ENCODE measurements around the gene OGDH. TPM values are rescaled to one million over a fixed set of nuclear protein-coding genes. Genes with fewer than 3 reads are reported as not detected.

Gene OGDH
- total and polyA plus RNA-seq, 2 experiments from 2014 or later: 31.4 to 75.3 TPM

GRCh38 chr7:44650242-44650641, 43.8 kb downstream of the OGDH start:
- no peak overlapping the region for H3K27ac ChIP-seq
- no peaks in the 10 kb centered on the region for H3K27me3 ChIP-seq (replicated peaks; ENCODE audit: insufficient read depth)
- H3K36me3 ChIP-seq (ENCODE audit: low read depth): peaks cover 14% of the 10 kb centered on the region
- TF ChIP-seq EZH2 (IDR thresholded peaks at IDR 0.05; ENCODE audit: insufficient read depth, poor library complexity, severe bottlenecking) (no peak), EZH2phosphoT487 (IDR thresholded peaks at IDR 0.05; ENCODE audit: insufficient read depth, low read depth) (no peak)
- H2AFZ ChIP-seq: no peak overlapping the region
- H4K20me1 ChIP-seq (ENCODE audit: insufficient read depth): no peaks in the 10 kb centered on the region
- no peak overlapping the region for H3K4me2 ChIP-seq (ENCODE audit: unreplicated experiment)
- DNase-seq: no peak
- H3F3A ChIP-seq (ENCODE audit: insufficient read depth): no peaks in the 10 kb centered on the region
- H3K79me2 ChIP-seq (ENCODE audit: insufficient read depth): no peaks in the 10 kb centered on the region
- in situ Hi-C loops (cut with MboI): no loop called here
- WGBS, 2 experiments (ENCODE audit: low coverage in 1 of 2, low lambda C conversion rate in 2 of 2, missing lambda C conversion rate in 2 of 2): 94 to 98% methylated on average over 4 of the region's 4 CpGs
- no peaks in the 10 kb centered on the region for H3K9me3 ChIP-seq (ENCODE audit: low read depth)
- no peak overlapping the region for H3K4me3 ChIP-seq
- no peak overlapping the region for H3K9ac ChIP-seq
- H3K4me1 ChIP-seq (ENCODE audit: insufficient read depth): no peaks in the 10 kb centered on the region
- H3K9me2 ChIP-seq (ENCODE audit: insufficient read depth): no peaks in the 10 kb centered on the region

- Histone ChIP-seq H3K27me3 (replicated peaks; ENCODE audit: insufficient read depth) (no peaks in the 10 kb centered on the region), H3K4me1 (ENCODE audit: insufficient read depth) (no peaks in the 10 kb centered on the region), H3K36me3 (ENCODE audit: low read depth) (peaks cover 14% of the 10 kb centered on the region), H3K9me3 (ENCODE audit: low read depth) (no peaks in the 10 kb centered on the region), H3K27ac (no peak overlapping the region), H3K4me2 (ENCODE audit: unreplicated experiment) (no peak overlapping the region), H3K9ac (no peak overlapping the region), H3F3A (ENCODE audit: insufficient read depth) (no peaks in the 10 kb centered on the region), H3K4me3 (no peak overlapping the region), H3K79me2 (ENCODE audit: insufficient read depth) (no peaks in the 10 kb centered on the region), H2AFZ (no peak overlapping the region), H4K20me1 (ENCODE audit: insufficient read depth) (no peaks in the 10 kb centered on the region), H3K9me2 (ENCODE audit: insufficient read depth) (no peaks in the 10 kb centered on the region)
- DNase-seq: no peak
- TF ChIP-seq EZH2 (IDR thresholded peaks at IDR 0.05; ENCODE audit: insufficient read depth, poor library complexity, severe bottlenecking): no peak
- TF ChIP-seq EZH2phosphoT487 (IDR thresholded peaks at IDR 0.05; ENCODE audit: insufficient read depth, low read depth): no peak
- in situ Hi-C loops (cut with MboI): no loop called here
- 76 to 77% methylated on average over 5 of the region's 5 CpGs for WGBS, 2 experiments (ENCODE audit: low coverage in 1 of 2, low lambda C conversion rate in 2 of 2, missing lambda C conversion rate in 2 of 2)
These were observed 44.3 kb downstream of the OGDH start for GRCh38 chr7:44650772-44651171.

- Histone ChIP-seq H3K9me2 (ENCODE audit: insufficient read depth) (no peaks in the 10 kb centered on the region), H4K20me1 (ENCODE audit: insufficient read depth) (no peaks in the 10 kb centered on the region), H3K27me3 (replicated peaks; ENCODE audit: insufficient read depth) (no peaks in the 10 kb centered on the region), H2AFZ (no peak overlapping the region), H3K4me2 (ENCODE audit: unreplicated experiment) (no peak overlapping the region), H3K79me2 (ENCODE audit: insufficient read depth) (no peaks in the 10 kb centered on the region), H3K9me3 (ENCODE audit: low read depth) (no peaks in the 10 kb centered on the region), H3K4me1 (ENCODE audit: insufficient read depth) (no peaks in the 10 kb centered on the region), H3K36me3 (ENCODE audit: low read depth) (peaks cover 17% of the 10 kb centered on the region), H3F3A (ENCODE audit: insufficient read depth) (no peaks in the 10 kb centered on the region), H3K4me3 (no peak overlapping the region), H3K27ac (no peak overlapping the region), H3K9ac (no peak overlapping the region)
- no peak for DNase-seq
- no peak for TF ChIP-seq EZH2phosphoT487 (IDR thresholded peaks at IDR 0.05; ENCODE audit: insufficient read depth, low read depth)
- no peak for TF ChIP-seq EZH2 (IDR thresholded peaks at IDR 0.05; ENCODE audit: insufficient read depth, poor library complexity, severe bottlenecking)
- 62 to 64% methylated on average over 5 of the region's 5 CpGs for WGBS, 2 experiments (ENCODE audit: low coverage in 1 of 2, low lambda C conversion rate in 2 of 2, missing lambda C conversion rate in 2 of 2)
- in situ Hi-C loops (cut with MboI): no loop called here
These were observed 46.1 kb downstream of the OGDH start for GRCh38 chr7:44652535-44652934.

GRCh38 chr7:44654255-44654796, 47.9 kb downstream of the OGDH start:
- WGBS, 2 experiments (ENCODE audit: low coverage in 1 of 2, low lambda C conversion rate in 2 of 2, missing lambda C conversion rate in 2 of 2): 93 to 94% methylated on average over 11 of the region's 11 CpGs
- in situ Hi-C loops (cut with MboI): no loop called here
- TF ChIP-seq EZH2 (IDR thresholded peaks at IDR 0.05; ENCODE audit: insufficient read depth, poor library complexity, severe bottlenecking) (no peak), EZH2phosphoT487 (IDR thresholded peaks at IDR 0.05; ENCODE audit: insufficient read depth, low read depth) (no peak)
- peaks cover 3% of the 10 kb centered on the region for H3K9me3 ChIP-seq (ENCODE audit: low read depth)
- no peaks in the 10 kb centered on the region for H3K9me2 ChIP-seq (ENCODE audit: insufficient read depth)
- peaks cover 22% of the 10 kb centered on the region for H3K36me3 ChIP-seq (ENCODE audit: low read depth)
- no peaks in the 10 kb centered on the region for H3K4me1 ChIP-seq (ENCODE audit: insufficient read depth)
- H4K20me1 ChIP-seq (ENCODE audit: insufficient read depth): no peaks in the 10 kb centered on the region
- no peak overlapping the region for H3K4me3 ChIP-seq
- H3K27ac ChIP-seq: no peak overlapping the region
- no peak for DNase-seq
- H3K27me3 ChIP-seq (replicated peaks; ENCODE audit: insufficient read depth): no peaks in the 10 kb centered on the region
- H3F3A ChIP-seq (ENCODE audit: insufficient read depth): no peaks in the 10 kb centered on the region
- H3K4me2 ChIP-seq (ENCODE audit: unreplicated experiment): no peak overlapping the region
- H3K9ac ChIP-seq: no peak overlapping the region
- no peak overlapping the region for H2AFZ ChIP-seq
- peaks cover 7% of the 10 kb centered on the region; the same call in 1 of the 2 replicates for H3K79me2 ChIP-seq (ENCODE audit: insufficient read depth)

- H3K27ac ChIP-seq: no peak overlapping the region
- H3K4me3 ChIP-seq: no peak overlapping the region
- H4K20me1 ChIP-seq (ENCODE audit: insufficient read depth): no peaks in the 10 kb centered on the region
- H3K36me3 ChIP-seq (ENCODE audit: low read depth): peaks cover 19% of the 10 kb centered on the region; the same call in 1 of the 2 replicates
- peaks cover 3% of the 10 kb centered on the region for H3K9me3 ChIP-seq (ENCODE audit: low read depth)
- no peaks in the 10 kb centered on the region for H3K4me1 ChIP-seq (ENCODE audit: insufficient read depth)
- H3K27me3 ChIP-seq (replicated peaks; ENCODE audit: insufficient read depth): no peaks in the 10 kb centered on the region
- no peak overlapping the region for H3K9ac ChIP-seq
- H3K9me2 ChIP-seq (ENCODE audit: insufficient read depth): no peaks in the 10 kb centered on the region
- in situ Hi-C loops (cut with MboI): no loop called here
- H3K79me2 ChIP-seq (ENCODE audit: insufficient read depth): peaks cover 17% of the 10 kb centered on the region
- H2AFZ ChIP-seq: no peak overlapping the region
- H3K4me2 ChIP-seq (ENCODE audit: unreplicated experiment): no peak overlapping the region
- no peak for TF ChIP-seq EZH2phosphoT487 (IDR thresholded peaks at IDR 0.05; ENCODE audit: insufficient read depth, low read depth)
- TF ChIP-seq EZH2 (IDR thresholded peaks at IDR 0.05; ENCODE audit: insufficient read depth, poor library complexity, severe bottlenecking): no peak
- no peaks in the 10 kb centered on the region for H3F3A ChIP-seq (ENCODE audit: insufficient read depth)
- WGBS, 2 experiments (ENCODE audit: low coverage in 1 of 2, low lambda C conversion rate in 2 of 2, missing lambda C conversion rate in 2 of 2): 50 to 61% methylated on average over 1 of the region's 1 CpG
- no peak for DNase-seq
These were observed 48.9 kb downstream of the OGDH start for GRCh38 chr7:44655341-44655740.
